ENCODE measurements around the gene RAN. TPM values are rescaled to one million over a fixed set of nuclear protein-coding genes. Genes with fewer than 3 reads are reported as not detected.
A peak's percentile ranks its signal among the peaks of the same experiment; 100 is the strongest.
"Not testable (repeated sequence)": the region's sequence is repeated elsewhere in the genome, so short reads cannot be mapped to it uniquely, and the experiment has no call there.

RAN gene
- total RNA-seq, 1 donor from 2014 or later: 803 TPM

GRCh38 chr12:130879781-130880389, 8.0 kb downstream of the RAN start:
- no peak for DNase-seq (ENCODE audit: low spot score, unreplicated experiment)
- peak overlapping the region; percentile 2 for H3K27ac Mint-ChIP-seq
- no peak for TF ChIP-seq CTCF (IDR thresholded peaks at IDR 0.05; ENCODE audit: unreplicated experiment)
- peaks cover 27% of the 10 kb centered on the region for H3K4me1 Mint-ChIP-seq (ENCODE audit: low read depth)
- H3K27me3 Mint-ChIP-seq: peaks cover 10% of the 10 kb centered on the region
- H3K36me3 Mint-ChIP-seq (ENCODE audit: insufficient read depth): peaks cover 19% of the 10 kb centered on the region
- H3K4me3 Mint-ChIP-seq (ENCODE audit: low read depth): no peak overlapping the region
- H3K9me3 Mint-ChIP-seq (ENCODE audit: low read depth): no peaks in the 10 kb centered on the region

- DNase-seq (ENCODE audit: low spot score, unreplicated experiment): no peak
- TF ChIP-seq CTCF (IDR thresholded peaks at IDR 0.05; ENCODE audit: unreplicated experiment): no peak
- H3K9me3 Mint-ChIP-seq (ENCODE audit: low read depth): no peaks in the 10 kb centered on the region
- H3K4me1 Mint-ChIP-seq (ENCODE audit: low read depth): peaks cover 27% of the 10 kb centered on the region
- H3K27ac Mint-ChIP-seq: no peak overlapping the region
- peaks cover 10% of the 10 kb centered on the region for H3K27me3 Mint-ChIP-seq
- no peak overlapping the region for H3K4me3 Mint-ChIP-seq (ENCODE audit: low read depth)
- peaks cover 14% of the 10 kb centered on the region for H3K36me3 Mint-ChIP-seq (ENCODE audit: insufficient read depth)
Observed at GRCh38 chr12:130880411-130880885, 8.6 kb downstream of the RAN start.

- peaks cover 23% of the 10 kb centered on the region for H3K4me1 Mint-ChIP-seq (ENCODE audit: low read depth)
- peaks cover 9% of the 10 kb centered on the region for H3K36me3 Mint-ChIP-seq (ENCODE audit: insufficient read depth)
- no peak for TF ChIP-seq CTCF (IDR thresholded peaks at IDR 0.05; ENCODE audit: unreplicated experiment)
- peaks cover 10% of the 10 kb centered on the region for H3K27me3 Mint-ChIP-seq
- H3K9me3 Mint-ChIP-seq (ENCODE audit: low read depth): no peaks in the 10 kb centered on the region
- DNase-seq (ENCODE audit: low spot score, unreplicated experiment): no peak
- H3K4me3 Mint-ChIP-seq (ENCODE audit: low read depth): no peak overlapping the region
- H3K27ac Mint-ChIP-seq: no peak overlapping the region
Observed at GRCh38 chr12:130881046-130881445, 9.2 kb downstream of the RAN start.

GRCh38 chr12:130881548-130881947, 9.7 kb downstream of the RAN start:
- H3K27ac Mint-ChIP-seq: no peak overlapping the region
- peaks cover 4% of the 10 kb centered on the region for H3K36me3 Mint-ChIP-seq (ENCODE audit: insufficient read depth)
- TF ChIP-seq CTCF (IDR thresholded peaks at IDR 0.05; ENCODE audit: unreplicated experiment): no peak
- H3K4me1 Mint-ChIP-seq (ENCODE audit: low read depth): peaks cover 20% of the 10 kb centered on the region
- H3K27me3 Mint-ChIP-seq: peaks cover 10% of the 10 kb centered on the region
- DNase-seq (ENCODE audit: low spot score, unreplicated experiment): no peak
- no peaks in the 10 kb centered on the region for H3K9me3 Mint-ChIP-seq (ENCODE audit: low read depth)
- H3K4me3 Mint-ChIP-seq (ENCODE audit: low read depth): no peak overlapping the region

GRCh38 chr12:130887190-130887589, 15.3 kb downstream of the RAN start:
- not testable (repeated sequence) for H3K36me3 Mint-ChIP-seq (ENCODE audit: insufficient read depth); H3K27me3 Mint-ChIP-seq; H3K9me3 Mint-ChIP-seq (ENCODE audit: low read depth); H3K4me3 Mint-ChIP-seq (ENCODE audit: low read depth); H3K4me1 Mint-ChIP-seq (ENCODE audit: low read depth); H3K27ac Mint-ChIP-seq; DNase-seq (ENCODE audit: low spot score, unreplicated experiment)

- Mint-ChIP-seq H3K36me3 (ENCODE audit: insufficient read depth) (no peaks in the 10 kb centered on the region), H3K4me1 (ENCODE audit: low read depth) (peaks cover 2% of the 10 kb centered on the region), H3K9me3 (ENCODE audit: low read depth) (no peaks in the 10 kb centered on the region), H3K27ac (no peak overlapping the region), H3K4me3 (ENCODE audit: low read depth) (no peak overlapping the region), H3K27me3 (peaks cover 27% of the 10 kb centered on the region)
- TF ChIP-seq CTCF (IDR thresholded peaks at IDR 0.05; ENCODE audit: unreplicated experiment): no peak
- DNase-seq (ENCODE audit: low spot score, unreplicated experiment): no peak
Observed at GRCh38 chr12:130904064-130904463, 32.2 kb downstream of the RAN start.

GRCh38 chr12:130904936-130905455, 33.1 kb downstream of the RAN start:
- not testable (repeated sequence) for H3K9me3 Mint-ChIP-seq (ENCODE audit: low read depth); DNase-seq (ENCODE audit: low spot score, unreplicated experiment); H3K4me3 Mint-ChIP-seq (ENCODE audit: low read depth); H3K4me1 Mint-ChIP-seq (ENCODE audit: low read depth); H3K36me3 Mint-ChIP-seq (ENCODE audit: insufficient read depth); H3K27ac Mint-ChIP-seq
- peaks cover 26% of the 10 kb centered on the region for H3K27me3 Mint-ChIP-seq
